HG03460 (cell line): ENCODE measurements around the gene IL20.

Experiments
- ATAC-seq: cut with Tn5 transposase; IDR thresholded peaks from one replicate; pipeline ENCODE4 v1.9.1; 2021; ENCODE audit not compliant: unreplicated experiment

The IL20 gene, protein sequence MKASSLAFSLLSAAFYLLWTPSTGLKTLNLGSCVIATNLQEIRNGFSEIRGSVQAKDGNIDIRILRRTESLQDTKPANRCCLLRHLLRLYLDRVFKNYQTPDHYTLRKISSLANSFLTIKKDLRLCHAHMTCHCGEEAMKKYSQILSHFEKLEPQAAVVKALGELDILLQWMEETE

DNA sequence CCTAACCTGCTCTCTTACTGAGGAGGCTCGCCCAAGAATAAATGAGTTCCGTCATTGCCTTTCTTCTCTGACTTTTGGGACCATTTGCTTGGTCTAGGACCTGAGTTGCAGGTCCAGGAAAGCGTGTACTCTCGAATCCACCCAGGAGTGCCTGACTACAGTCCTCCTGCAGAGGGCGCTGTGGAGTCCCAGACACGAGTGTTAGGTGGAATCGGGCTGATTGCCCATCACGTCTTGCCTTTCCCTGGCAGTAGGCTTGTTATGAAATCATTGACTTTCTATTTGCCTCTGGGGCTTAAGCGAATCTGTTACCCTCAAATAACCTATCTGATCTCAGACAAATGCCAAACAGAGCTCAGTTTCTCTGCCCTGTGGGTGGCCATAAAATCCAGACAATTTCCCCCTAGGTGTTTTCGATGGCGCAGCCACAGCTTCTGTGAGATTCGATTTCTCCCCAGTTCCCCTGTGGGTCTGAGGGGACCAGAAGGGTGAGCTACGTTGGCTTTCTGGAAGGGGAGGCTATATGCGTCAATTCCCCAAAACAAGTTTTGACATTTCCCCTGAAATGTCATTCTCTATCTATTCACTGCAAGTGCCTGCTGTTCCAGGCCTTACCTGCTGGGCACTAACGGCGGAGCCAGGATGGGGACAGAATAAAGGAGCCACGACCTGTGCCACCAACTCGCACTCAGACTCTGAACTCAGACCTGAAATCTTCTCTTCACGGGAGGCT is at the start of gene IL20:
TSS of gene IL20 (plus strand) at position 685 of the 733 bp plus-strand sequence. CDS start 230 bp downstream, outside the sequence.
- ATAC-seq, result no peak

DNA sequence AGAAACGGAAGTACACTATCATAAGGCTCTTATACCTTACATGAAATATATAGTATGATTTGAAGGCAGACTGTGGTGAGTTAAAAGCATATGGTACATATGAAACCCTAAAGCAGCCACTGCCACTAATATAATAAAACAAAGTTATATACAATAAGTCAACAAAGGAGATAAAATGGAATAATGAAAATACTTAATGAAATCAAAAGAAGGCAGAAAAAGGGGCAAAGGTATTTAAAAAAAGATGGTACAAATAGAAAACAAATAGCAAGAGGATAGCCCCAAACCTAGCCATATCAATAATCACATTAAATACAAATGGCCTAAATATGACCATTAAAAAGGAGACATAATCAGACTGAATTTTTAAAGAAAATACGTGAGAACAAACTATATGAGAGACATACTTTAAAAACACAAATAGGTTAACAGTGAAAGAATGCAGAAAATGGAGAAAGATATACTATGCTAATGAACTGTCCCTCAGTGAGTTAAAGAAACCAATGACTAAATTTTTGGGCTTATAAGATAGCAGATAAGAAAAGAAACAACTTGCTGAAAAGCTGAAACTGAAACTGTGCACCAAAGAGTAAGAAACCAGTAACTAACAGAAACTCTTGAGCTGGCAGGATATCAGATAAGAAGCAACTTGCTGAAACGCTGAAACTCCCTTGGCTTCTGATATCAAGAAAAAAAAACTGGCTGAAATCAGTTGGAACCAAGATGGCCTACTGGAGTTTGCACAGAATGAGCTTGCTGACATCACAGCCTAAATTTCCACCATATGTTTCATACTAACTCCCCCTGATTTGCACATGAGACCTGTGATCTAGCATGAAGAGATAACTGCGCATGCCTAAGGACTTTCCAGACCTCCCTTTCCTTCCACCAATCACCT is 48.8 kb upstream of the IL20 start:
- peak; percentile 80 for ATAC-seq

DNA sequence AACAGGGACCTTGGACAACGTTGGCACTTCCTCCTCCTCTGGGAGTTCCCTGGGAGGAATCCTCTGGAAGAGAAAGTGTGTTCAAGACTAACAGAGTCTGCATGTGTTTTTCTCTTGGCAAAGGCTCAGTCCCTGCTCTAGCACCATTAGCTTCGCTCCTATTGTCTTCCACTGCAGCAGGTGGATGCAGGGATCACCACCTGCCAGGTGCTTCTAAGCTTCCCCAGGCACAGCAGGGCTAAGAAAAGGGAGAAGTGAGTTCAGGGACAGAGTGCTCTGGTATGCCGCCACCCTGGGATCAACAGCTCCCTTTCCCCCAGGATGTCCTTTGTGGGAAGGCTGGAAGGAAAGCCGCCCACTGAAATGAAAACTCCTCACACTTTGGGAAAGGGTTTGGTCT is 43.9 kb upstream of the IL20 start:
- no peak for ATAC-seq

DNA sequence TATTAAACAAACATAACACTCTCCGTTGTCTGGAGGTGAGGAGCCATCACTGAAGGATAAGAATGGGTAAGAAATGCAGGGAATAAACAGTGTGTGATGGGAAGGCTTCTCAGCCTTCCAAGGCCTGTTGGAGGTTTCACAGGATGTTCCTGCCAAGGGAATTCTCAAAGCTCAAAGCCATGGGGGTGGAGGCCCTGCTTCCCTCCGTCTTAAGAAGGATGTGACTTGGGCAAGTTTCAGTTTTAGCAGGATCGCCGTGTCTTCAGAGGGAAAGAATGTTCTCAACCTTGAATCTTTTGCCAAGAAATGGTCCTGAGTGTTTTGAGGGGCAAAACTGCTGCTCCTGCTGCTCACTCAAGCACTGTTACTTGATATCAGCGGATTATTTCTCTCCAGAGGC is 41.7 kb upstream of the IL20 start:
- ATAC-seq, result no peak

DNA sequence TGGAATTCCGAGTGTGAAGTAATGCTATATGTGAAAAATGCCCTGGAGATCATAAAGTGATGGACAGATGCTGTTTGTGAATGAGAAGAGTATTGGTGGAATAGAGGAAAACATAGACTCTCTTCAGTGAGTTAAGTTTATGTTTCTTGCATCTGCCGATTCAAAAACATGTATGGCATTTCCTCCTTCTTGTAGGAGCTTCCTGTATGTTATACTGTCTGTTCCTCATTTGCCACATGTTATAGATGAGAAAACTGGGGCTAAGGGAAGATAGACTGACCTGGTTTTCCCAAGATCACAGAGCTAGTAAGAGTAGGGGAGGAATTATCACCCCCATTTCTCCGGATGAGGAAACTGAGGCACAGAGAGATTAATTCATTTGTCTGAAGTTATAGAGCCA is 41.1 kb upstream of the IL20 start:
- ATAC-seq, result no peak

DNA sequence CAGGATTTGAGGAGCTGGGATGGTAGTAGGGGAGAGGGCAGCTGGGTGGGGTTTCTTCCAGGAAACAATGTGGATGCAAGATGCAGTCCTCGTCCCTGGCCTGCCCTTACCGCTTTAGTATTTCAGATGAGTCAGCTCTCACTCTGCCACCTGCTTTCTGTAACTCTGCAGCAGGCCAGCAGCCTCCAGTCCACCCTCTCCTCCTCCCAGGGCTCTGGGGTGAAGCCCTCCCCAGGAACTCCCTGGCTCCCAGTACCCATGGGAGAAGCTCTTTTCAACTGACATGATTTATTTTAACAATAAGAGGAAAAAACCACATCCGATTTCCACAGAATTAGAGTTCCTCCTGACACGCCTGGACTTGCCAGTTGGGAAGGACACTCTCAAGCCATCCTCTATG is 39.0 kb upstream of the IL20 start:
- ATAC-seq, result no peak

DNA sequence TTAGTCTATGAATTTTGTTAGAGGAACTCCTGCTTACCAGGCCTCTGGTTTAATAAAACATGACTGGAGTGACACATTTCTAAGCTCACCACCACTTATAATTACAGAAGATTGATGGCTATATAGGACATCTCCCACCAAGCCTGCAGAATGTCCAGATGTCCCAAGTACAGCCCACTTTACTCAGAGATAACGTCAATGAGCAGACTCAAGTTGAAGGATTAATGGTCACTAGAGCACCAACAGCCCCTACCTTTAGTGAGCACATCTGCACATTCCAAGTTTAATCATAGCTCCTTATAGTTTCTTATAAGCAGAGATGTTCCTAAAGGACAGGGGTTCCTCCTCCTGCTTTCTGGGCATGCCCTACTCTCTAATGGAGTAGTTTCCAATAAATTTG is 37.4 kb upstream of the IL20 start:
- no peak for ATAC-seq

DNA sequence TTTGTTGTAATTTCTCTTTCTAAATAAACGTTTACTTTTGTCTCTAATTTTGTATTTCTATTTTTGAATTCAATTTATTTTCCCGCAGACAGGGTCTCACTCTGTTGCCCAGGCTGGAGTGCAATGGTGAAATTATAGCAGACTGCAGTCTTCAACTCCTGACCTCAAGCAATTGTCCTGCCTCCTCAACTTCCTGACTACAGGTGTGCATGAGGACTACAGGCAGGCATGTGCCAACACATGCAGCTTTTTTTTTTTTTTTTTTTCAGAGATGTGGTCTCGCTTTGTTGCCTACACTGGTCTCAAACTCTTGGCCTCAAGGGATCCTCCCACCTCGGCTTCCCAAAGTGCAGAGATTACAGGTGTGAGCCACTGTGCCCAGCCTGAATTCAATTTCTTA is 36.7 kb upstream of the IL20 start:
- no peak for ATAC-seq

DNA sequence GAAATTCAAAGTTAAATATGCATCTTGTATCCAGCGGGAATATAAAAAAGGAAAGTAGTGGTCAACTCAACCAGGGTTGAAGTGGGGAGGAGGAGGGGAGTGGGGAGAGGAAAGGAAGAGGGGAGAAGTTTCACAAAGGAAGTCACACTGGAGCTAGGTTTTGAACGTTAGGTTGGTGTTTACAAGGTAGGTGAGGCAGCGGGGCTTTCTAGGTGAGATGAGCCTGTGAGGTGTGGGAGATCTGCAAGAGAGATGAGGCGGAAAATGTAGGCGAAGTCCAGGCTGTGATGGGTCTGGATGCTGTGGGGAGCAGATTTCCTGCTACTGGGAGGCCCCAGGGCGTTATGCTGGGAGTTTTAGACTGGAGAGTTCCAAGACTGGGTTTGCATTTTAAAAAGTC is 36.1 kb upstream of the IL20 start:
- no peak for ATAC-seq

DNA sequence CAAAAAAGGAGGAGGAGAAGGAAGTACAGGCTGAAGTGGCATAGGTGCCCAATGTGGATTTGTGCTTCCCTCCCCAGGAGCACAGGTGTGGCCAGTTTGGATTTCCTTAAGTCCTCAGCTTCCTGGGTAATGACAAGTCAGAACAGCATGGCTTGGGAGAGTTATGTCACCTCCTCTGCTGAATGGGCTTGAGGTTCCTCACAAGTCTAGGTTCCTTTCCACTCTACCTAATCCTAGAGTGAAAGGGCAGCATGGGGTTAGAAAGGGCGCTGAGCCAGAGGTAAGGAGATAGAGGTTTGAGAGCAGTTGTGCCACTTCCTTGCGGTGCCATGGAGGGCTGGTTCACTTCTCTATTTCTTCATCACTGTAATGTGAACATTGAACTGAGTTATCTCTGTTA is 35.5 kb upstream of the IL20 start:
- ATAC-seq, result no peak

DNA sequence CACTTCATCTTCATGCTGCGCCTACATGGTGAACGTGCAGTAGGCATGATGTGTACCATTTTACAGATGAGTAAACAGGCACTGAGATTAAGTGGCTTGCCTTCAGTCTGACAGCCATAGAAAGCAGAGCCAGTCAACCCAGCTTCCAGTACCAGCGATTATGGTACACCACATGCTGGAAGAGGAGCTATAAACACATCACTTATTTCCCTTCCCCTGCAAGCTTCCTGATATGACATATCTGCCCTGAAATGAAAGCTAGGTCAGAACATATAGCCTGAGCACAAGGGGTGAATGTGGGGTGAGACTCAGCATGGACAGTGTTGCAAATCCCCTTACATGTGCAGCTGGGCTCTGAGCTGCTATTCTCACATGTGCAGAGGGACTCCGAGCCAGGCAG is 33.8 kb upstream of the IL20 start:
- no peak for ATAC-seq

DNA sequence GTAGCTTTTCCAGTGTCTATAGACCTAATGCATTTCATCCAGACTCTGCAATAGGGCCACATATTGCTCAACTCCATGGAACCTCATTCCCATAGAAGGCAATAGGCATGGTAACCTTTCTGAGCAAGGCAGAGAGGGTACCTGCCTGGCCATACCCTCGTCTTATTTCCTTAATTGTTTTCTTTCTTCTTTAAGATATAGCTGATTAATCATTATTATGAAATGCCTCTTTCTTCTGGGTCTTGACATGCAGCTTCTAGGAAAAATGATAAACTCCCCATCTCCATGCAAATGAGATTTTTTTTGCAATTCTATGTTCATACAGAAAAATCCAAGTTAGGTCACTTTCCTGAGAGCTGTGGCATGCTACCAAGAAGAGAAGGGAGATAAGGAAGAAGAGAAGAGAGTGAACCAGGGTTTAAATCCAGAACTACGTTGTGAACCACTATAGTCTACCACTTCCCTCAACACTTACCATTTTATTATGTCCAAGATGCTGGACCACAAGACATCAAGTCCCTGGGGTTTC is 33.0 kb upstream of the IL20 start:
- no peak for ATAC-seq

DNA sequence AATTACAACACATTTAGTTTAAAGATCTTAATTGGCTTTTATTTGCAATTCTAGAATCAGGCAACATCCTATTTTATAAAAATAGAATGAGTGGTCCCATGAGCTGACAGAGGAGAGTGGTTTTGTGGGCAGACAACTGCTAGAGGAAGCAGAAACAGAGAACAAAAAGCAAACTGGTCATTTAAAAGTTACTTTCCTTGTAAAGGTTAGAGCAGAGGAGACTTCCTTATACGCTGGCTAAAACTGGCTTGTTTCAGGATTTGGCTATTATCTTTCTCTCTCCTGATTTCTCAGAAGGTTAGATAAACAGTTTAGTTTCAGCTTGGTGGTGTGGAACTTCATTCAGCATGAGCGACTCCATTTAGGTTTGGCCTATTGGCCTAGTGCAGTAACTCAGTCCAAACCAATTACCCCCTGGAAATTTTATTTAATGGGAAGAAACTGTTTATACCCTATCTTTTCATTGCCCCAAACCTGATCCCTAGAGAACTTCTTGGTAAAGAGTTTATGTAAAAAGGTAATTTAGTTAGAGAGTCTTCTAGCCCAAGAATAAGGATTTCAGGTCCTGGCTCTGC is 32.2 kb upstream of the IL20 start:
- no peak for ATAC-seq

DNA sequence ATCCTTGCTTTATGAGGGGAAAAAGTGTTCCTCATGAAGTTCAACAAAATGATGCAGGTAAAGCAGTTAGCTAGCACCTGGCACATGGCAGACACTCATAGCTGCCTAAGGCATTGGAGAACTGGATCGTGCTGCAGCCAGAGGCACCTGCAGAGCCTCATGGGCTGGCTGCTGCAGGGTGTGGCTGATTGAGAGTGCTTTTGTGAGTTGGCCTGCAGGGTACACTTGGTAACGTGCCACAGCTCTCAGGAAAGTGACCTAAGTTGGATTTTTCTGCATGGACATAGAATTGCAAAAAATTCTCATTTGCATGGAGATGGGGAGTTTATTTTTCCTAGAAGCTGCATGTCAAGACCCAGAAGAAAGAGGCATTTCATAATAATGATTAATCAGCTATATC is 31.6 kb upstream of the IL20 start:
- no peak for ATAC-seq

DNA sequence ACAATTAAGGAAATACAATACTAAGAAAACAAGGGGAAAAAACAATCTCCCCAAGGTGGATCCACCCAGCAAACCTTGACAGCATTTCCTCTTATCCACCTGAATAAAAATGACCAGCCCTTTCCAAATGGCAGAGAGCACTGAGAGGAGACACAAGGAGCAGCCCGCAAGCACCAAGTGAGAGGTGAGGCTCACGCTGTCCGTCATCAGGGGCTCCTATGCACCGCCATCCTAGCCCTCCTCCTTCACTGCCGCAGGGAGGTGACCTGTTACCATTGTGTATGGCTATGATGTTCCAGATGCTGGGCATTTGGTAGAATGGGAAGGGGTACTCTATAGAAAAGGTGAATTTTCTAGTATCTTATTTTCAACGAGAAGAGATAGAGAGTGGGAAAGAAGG is 31.2 kb upstream of the IL20 start:
- ATAC-seq, result no peak

DNA sequence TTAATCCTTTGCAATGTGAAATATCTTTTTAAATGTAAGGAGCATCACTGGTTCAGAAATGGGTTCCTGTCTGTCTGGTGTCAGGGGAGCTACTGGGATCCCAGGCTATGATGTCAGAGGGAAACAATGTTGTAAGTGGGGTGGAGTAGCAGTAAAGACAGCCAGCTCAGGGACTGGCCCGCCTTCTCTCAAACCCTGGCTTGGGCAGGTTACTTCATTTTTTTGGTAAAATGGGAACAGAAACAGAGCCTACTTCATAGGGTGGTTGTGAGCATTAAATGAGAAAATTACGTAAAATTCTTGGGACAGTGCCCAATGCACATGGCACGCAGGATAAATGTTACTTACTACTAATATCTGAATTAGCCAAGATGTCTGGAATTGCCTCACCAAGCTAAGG is 30.7 kb upstream of the IL20 start:
- ATAC-seq, result no peak

DNA sequence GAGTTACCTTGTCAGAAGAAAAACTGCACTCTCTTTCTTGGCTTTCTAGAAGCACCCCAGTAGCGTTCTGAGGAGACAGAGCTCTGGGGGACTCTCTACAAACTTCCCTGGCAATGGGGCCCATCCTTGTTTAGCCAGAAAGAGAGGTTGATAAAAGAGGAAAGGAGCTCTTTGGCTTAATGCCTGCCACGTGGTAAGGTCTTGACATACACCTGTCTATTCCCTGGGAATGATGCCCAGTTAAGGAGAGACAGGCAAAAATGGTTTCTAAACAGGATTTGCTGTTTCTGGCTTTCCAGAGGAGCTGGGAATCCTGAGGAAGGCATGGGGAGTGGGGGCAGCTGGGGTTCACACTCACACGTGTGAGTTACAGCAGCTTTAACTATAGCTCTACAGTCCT is 30.2 kb upstream of the IL20 start:
- ATAC-seq, result no peak

DNA sequence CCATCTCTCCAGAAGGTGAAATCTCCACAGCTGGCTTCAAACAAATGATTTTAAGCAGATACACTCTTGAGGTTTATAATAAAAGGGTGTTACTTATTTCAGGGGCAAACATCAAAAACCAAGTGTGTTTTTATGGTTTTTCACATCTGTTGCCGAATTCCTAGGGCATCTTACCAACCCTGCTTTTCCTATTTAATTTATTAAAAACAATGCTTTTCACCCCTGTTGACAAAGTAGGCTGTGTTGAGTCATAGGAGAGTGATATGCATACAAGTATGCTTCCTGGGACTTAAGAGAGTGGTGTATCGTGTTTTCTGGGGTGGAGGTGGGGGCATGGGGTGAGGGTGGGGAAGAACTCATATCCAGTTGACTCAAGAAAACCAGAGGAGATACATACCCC is 29.3 kb upstream of the IL20 start:
- no peak for ATAC-seq

DNA sequence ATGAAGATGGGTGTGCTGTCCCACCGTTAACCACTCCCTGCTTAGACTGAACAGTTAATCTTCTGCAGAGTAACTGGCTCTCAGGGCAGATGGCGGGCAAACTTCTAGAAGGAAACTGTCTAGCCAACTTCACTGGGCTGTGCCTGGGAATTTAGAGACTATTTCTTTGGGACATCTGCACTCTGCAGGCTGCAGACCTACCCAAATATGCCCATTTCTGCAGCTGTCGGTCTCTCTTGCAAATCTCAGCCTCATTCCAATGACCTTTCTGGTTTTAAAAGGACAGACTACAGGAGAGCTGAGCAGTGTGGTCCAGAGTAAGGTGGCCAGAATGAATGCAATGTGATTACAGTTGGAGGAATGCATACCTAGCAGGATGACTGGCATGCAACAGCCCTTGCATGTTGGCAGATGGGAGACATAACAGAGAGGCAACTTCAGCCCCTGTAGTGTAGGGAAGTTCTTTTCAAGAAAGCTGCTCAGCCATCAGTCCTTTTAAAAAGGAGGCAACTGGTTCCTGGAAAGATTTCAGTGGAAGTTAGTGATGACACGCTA is 26.3 kb upstream of the IL20 start:
- ATAC-seq, result no peak

DNA sequence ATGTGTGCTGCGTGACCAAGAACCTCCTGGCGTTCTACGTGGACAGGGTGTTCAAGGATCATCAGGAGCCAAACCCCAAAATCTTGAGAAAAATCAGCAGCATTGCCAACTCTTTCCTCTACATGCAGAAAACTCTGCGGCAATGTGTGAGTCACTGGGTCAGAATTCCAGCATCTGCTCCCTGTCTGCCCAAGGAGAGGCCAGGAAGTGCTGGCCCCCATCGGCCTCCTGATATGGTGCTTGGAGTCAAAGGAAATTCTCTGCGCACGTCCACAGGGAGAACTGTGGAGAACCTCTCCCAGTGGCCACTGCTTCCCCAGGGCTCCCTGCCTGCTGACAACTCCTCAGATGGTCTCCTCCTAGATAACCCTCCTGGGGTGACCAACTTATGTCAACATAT is 25.6 kb upstream of the IL20 start:
- ATAC-seq, result no peak
